Measurements from ENCODE around the gene SEMA4A. TPM values are rescaled to one million over a fixed set of nuclear protein-coding genes. Genes with fewer than 3 reads are reported as not detected.

SEMA4A gene
- total and polyA plus RNA-seq, 4 donors, result 22.7 to 54.9 (median 36.9) TPM

GRCh38 chr1:156225677-156226014 is 72.3 kb downstream of the SEMA4A start:
- H3K27ac ChIP-seq (ENCODE audit: low read depth in 1 of 2, low read length in 1 of 2), result no peak overlapping the region
- no peak for DNase-seq
- ATAC-seq (ENCODE audit: insufficient read depth, low FRiP score), result no peak
- 12 to 15% methylated on average over 2 of the region's 2 CpGs for WGBS, 2 donors
- TF ChIP-seq CTCF (IDR thresholded peaks at IDR 0.05; ENCODE audit: control extremely low read depth, extremely low read depth), result no peak
- no peaks in the 10 kb centered on the region for H3K4me1 ChIP-seq (ENCODE audit: control insufficient read depth in 5 of 5, insufficient read depth in 5 of 5, low read length in 5 of 5)
- peaks cover 10 to 49% (median 40%) of the 10 kb centered on the region in 4 donors for H3K36me3 ChIP-seq (ENCODE audit: control insufficient read depth in 4 of 4, insufficient read depth in 4 of 4, low read length in 4 of 4)
- H3K9ac ChIP-seq (ENCODE audit: insufficient read depth in 1 of 2, low read length in 2 of 2), result no peak overlapping the region
- H3K4me3 ChIP-seq, result no peak overlapping the region
- H3K9me3 ChIP-seq (ENCODE audit: control insufficient read depth in 4 of 4, insufficient read depth in 3 of 4, low read length in 3 of 4), result no peaks in the 10 kb centered on the region
- H3K27me3 ChIP-seq (ENCODE audit: control insufficient read depth in 3 of 3, insufficient read depth in 3 of 3, low read length in 2 of 3), result no peaks in the 10 kb centered on the region

GRCh38 chr1:156226116-156226538 is 72.7 kb downstream of the SEMA4A start:
- Histone ChIP-seq H3K27me3 (ENCODE audit: control insufficient read depth in 3 of 3, insufficient read depth in 3 of 3, low read length in 2 of 3) (no peaks in the 10 kb centered on the region), H3K36me3 (ENCODE audit: control insufficient read depth in 4 of 4, insufficient read depth in 4 of 4, low read length in 4 of 4) (peaks cover 8 to 46% (median 37%) of the 10 kb centered on the region in 4 donors), H3K4me3 (no peak overlapping the region), H3K27ac (ENCODE audit: low read depth in 1 of 2, low read length in 1 of 2) (no peak overlapping the region), H3K9me3 (ENCODE audit: control insufficient read depth in 4 of 4, insufficient read depth in 3 of 4, low read length in 3 of 4) (no peaks in the 10 kb centered on the region), H3K4me1 (ENCODE audit: control insufficient read depth in 5 of 5, insufficient read depth in 5 of 5, low read length in 5 of 5) (no peaks in the 10 kb centered on the region), H3K9ac (ENCODE audit: insufficient read depth in 1 of 2, low read length in 2 of 2) (no peak overlapping the region)
- no peak for DNase-seq
- 67 to 74% methylated on average over 2 of the region's 2 CpGs for WGBS, 2 donors
- ATAC-seq (ENCODE audit: insufficient read depth, low FRiP score), result no peak
- no peak for TF ChIP-seq CTCF (IDR thresholded peaks at IDR 0.05; ENCODE audit: control extremely low read depth, extremely low read depth)

DNA sequence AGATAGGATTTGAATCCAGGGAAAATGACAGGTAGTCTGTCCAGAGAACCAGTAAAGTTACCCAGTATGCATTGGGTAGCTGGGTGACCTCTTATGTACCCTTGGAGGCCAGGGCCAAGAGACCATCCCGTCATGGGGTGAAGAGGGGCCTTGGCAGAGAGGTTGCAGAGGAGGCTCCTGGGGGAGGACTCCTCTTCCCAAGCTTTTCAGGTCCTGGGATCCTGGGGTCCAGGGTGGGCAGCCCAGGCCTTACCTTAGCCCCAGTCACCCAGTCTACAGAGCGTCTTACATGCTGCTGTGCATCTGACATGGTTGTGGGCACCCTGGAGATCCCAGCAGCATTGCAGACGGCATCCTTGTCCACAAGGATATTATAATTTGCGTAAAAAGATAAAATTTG is 73.4 kb downstream of the SEMA4A start:
- Histone ChIP-seq H3K36me3 (ENCODE audit: control insufficient read depth in 4 of 4, insufficient read depth in 4 of 4, low read length in 4 of 4) (peaks cover 6 to 42% (median 34%) of the 10 kb centered on the region in 4 donors), H3K27ac (ENCODE audit: low read depth in 1 of 2, low read length in 1 of 2) (no peak overlapping the region), H3K9ac (ENCODE audit: insufficient read depth in 1 of 2, low read length in 2 of 2) (no peak overlapping the region), H3K4me1 (ENCODE audit: control insufficient read depth in 5 of 5, insufficient read depth in 5 of 5, low read length in 5 of 5) (no peaks in the 10 kb centered on the region), H3K4me3 (no peak overlapping the region), H3K27me3 (ENCODE audit: control insufficient read depth in 3 of 3, insufficient read depth in 3 of 3, low read length in 2 of 3) (no peaks in the 10 kb centered on the region), H3K9me3 (ENCODE audit: control insufficient read depth in 4 of 4, insufficient read depth in 3 of 4, low read length in 3 of 4) (no peaks in the 10 kb centered on the region)
- ATAC-seq (ENCODE audit: insufficient read depth, low FRiP score) (no peak), DNase-seq (no peak)
- TF ChIP-seq CTCF (IDR thresholded peaks at IDR 0.05; ENCODE audit: control extremely low read depth, extremely low read depth), result no peak
- WGBS, 2 donors, result 88 to 94% methylated on average over 4 of the region's 4 CpGs

Small RNAs within 50 kb of the gene (small RNA-seq; reads per million reads assigned to genes)
- not detected for gene RF00568 (ENCODE audit: low replicate concordance)

Other genes with a start within 250 kb of the SEMA4A start
- 10 to 100 TPM; 43.6 to 58.2 TPM for gene RIT1, start 242.2 kb upstream of the SEMA4A start, total RNA-seq
- 10 to 100 TPM; 15.8 to 41.4 TPM for gene RIT1, start 242.2 kb upstream of the SEMA4A start, polyA plus RNA-seq
- gene KHDC4, start 219.2 kb upstream of the SEMA4A start, total RNA-seq, result 10 to 100 TPM; 35.0 to 63.1 TPM
- gene KHDC4, start 219.2 kb upstream of the SEMA4A start, polyA plus RNA-seq, result 10 to 100 TPM; 15.4 to 34.2 TPM
- gene RXFP4, start 211.9 kb upstream of the SEMA4A start, total RNA-seq, result not detected
- under 1 TPM; 0.05 to 0.20 TPM for gene RXFP4, start 211.9 kb upstream of the SEMA4A start, polyA plus RNA-seq
- 100 to 1,000 TPM; 148 to 289 TPM for gene ARHGEF2, start 175.0 kb upstream of the SEMA4A start, total RNA-seq
- gene ARHGEF2, start 175.0 kb upstream of the SEMA4A start, polyA plus RNA-seq, result 10 to 100 TPM; 72.0 to 91.4 TPM
- gene SSR2, start 132.6 kb upstream of the SEMA4A start, total RNA-seq, result 100 to 1,000 TPM; 281 to 289 TPM
- 100 to 1,000 TPM; 294 to 467 TPM for gene SSR2, start 132.6 kb upstream of the SEMA4A start, polyA plus RNA-seq
- gene UBQLN4, start 99.8 kb upstream of the SEMA4A start, total RNA-seq, result 10 to 100 TPM; 25.0 to 27.2 TPM
- 10 to 100 TPM; 16.2 to 20.8 TPM for gene UBQLN4, start 99.8 kb upstream of the SEMA4A start, polyA plus RNA-seq
- gene LAMTOR2, start 98.8 kb upstream of the SEMA4A start, total RNA-seq, result 10 to 100 TPM; 71.2 to 71.5 TPM
- 100 to 1,000 TPM; 135 to 143 TPM for gene LAMTOR2, start 98.8 kb upstream of the SEMA4A start, polyA plus RNA-seq
- gene RAB25, start 92.4 kb upstream of the SEMA4A start, total RNA-seq, result 10 to 100 TPM; 62.7 to 75.2 TPM
- 100 to 1,000 TPM in 1 of 2 donors, 10 to 100 TPM in 1; 99.2 to 156 TPM for gene RAB25, start 92.4 kb upstream of the SEMA4A start, polyA plus RNA-seq
- gene MEX3A, start 71.1 kb upstream of the SEMA4A start, total RNA-seq, result 1 to 10 TPM; 1.1 to 8.1 TPM
- under 1 TPM; 0.26 to 1.00 TPM for gene MEX3A, start 71.1 kb upstream of the SEMA4A start, polyA plus RNA-seq
- gene LMNA, start 38.9 kb upstream of the SEMA4A start, total RNA-seq, result 100 to 1,000 TPM; 182 to 547 TPM
- gene LMNA, start 38.9 kb upstream of the SEMA4A start, polyA plus RNA-seq, result 100 to 1,000 TPM; 163 to 205 TPM
- gene SLC25A44, start 40.5 kb downstream of the SEMA4A start, total RNA-seq, result 10 to 100 TPM; 10.9 to 28.4 TPM
- gene SLC25A44, start 40.5 kb downstream of the SEMA4A start, polyA plus RNA-seq, result 10 to 100 TPM in 1 of 2 donors, 1 to 10 TPM in 1; 8.0 to 22.0 TPM
- 10 to 100 TPM; 60.0 to 66.9 TPM for gene PMF1, start 59.4 kb downstream of the SEMA4A start, total RNA-seq
- gene PMF1, start 59.4 kb downstream of the SEMA4A start, polyA plus RNA-seq, result 100 to 1,000 TPM in 1 of 2 donors, 10 to 100 TPM in 1; 62.5 to 144 TPM
- gene BGLAP, start 88.6 kb downstream of the SEMA4A start, total RNA-seq, result 1 to 10 TPM; 1.3 to 1.7 TPM
- gene BGLAP, start 88.6 kb downstream of the SEMA4A start, polyA plus RNA-seq, result 1 to 10 TPM in 1 of 2 donors, under 1 TPM in 1; 0.46 to 1.7 TPM
- gene PAQR6, start 94.5 kb downstream of the SEMA4A start, total RNA-seq, result 1 to 10 TPM; 1.3 to 3.0 TPM
- 1 to 10 TPM; 1.7 to 2.6 TPM for gene PAQR6, start 94.5 kb downstream of the SEMA4A start, polyA plus RNA-seq
- 10 to 100 TPM; 37.3 to 68.4 TPM for gene SMG5, start 129.2 kb downstream of the SEMA4A start, total RNA-seq
- gene SMG5, start 129.2 kb downstream of the SEMA4A start, polyA plus RNA-seq, result 10 to 100 TPM; 40.0 to 42.8 TPM
- 1 to 10 TPM; 4.5 to 4.7 TPM for gene TMEM79, start 130.7 kb downstream of the SEMA4A start, total RNA-seq
- gene TMEM79, start 130.7 kb downstream of the SEMA4A start, polyA plus RNA-seq, result 1 to 10 TPM; 2.5 to 4.6 TPM
- 10 to 100 TPM; 30.1 to 71.0 TPM for gene GLMP, start 142.1 kb downstream of the SEMA4A start, total RNA-seq
- 10 to 100 TPM; 48.2 to 75.8 TPM for gene GLMP, start 142.1 kb downstream of the SEMA4A start, polyA plus RNA-seq
- not detected for gene VHLL, start 145.7 kb downstream of the SEMA4A start, total RNA-seq
- gene VHLL, start 145.7 kb downstream of the SEMA4A start, polyA plus RNA-seq, result not detected
- 100 to 1,000 TPM; 128 to 149 TPM for gene CCT3, start 184.7 kb downstream of the SEMA4A start, total RNA-seq
- gene CCT3, start 184.7 kb downstream of the SEMA4A start, polyA plus RNA-seq, result 100 to 1,000 TPM in 1 of 2 donors, 10 to 100 TPM in 1; 71.6 to 165 TPM
- not detected for gene TSACC, start 184.9 kb downstream of the SEMA4A start, total RNA-seq
- gene TSACC, start 184.9 kb downstream of the SEMA4A start, polyA plus RNA-seq, result under 1 TPM; 0.29 to 0.45 TPM
- under 1 TPM; 0.18 to 0.74 TPM for gene RHBG, start 215.6 kb downstream of the SEMA4A start, total RNA-seq
- gene RHBG, start 215.6 kb downstream of the SEMA4A start, polyA plus RNA-seq, result not detected

Data from lung (tissue), 13 donors.